SK-N-MC (cell line): ENCODE measurements around the gene RGS7.

Experiments used
- EZH2 ChIP-seq: fragments of 200-600 bp; sonication (generic); IDR thresholded peaks from one replicate; pipeline ENCODE4 v1.6.1; 2017; ENCODE audit warnings: antibody characterized with exemption
- FOXP2 ChIP-seq: optimal IDR thresholded peaks from 2 replicates; pipeline ENCODE3; 2011; ENCODE audit warnings: mild to moderate bottlenecking, moderate library complexity; ENCODE audit not compliant: insufficient read depth; ENCODE audit errors: extremely low read length, control extremely low read depth
- POLR2AphosphoS5 ChIP-seq: IDR thresholded peaks from 2 replicates; pipeline ENCODE4 v1.6.1; 2012; ENCODE audit warnings: mild to moderate bottlenecking, low read depth, low read length, borderline replicate concordance

GRCh38 chr1:241074507-241074906 is 282.5 kb downstream of the RGS7 start:
- TF ChIP-seq EZH2, result no peak
- TF ChIP-seq POLR2AphosphoS5, result no peak
- TF ChIP-seq FOXP2, result no peak
